Ishikawa (cell line): ENCODE measurements around the gene RAB3IL1.

Experiments used
- EP300 ChIP-seq: IDR thresholded peaks from 2 replicates; pipeline ENCODE4 v1.6.1; 2012; ENCODE audit warnings: borderline replicate concordance
- MAX ChIP-seq: IDR thresholded peaks from 2 replicates; pipeline ENCODE4 v1.6.1; 2012
- NFIC ChIP-seq: IDR thresholded peaks from 2 replicates; pipeline ENCODE4 v1.6.1; 2012
- TAF1 ChIP-seq: IDR thresholded peaks from 2 replicates; pipeline ENCODE4 v1.6.1; 2012; ENCODE audit warnings: low read depth, mild to moderate bottlenecking
- ZBTB7A ChIP-seq: IDR thresholded peaks from 2 replicates; pipeline ENCODE4 v1.6.1; 2012; ENCODE audit warnings: low read depth

DNA sequence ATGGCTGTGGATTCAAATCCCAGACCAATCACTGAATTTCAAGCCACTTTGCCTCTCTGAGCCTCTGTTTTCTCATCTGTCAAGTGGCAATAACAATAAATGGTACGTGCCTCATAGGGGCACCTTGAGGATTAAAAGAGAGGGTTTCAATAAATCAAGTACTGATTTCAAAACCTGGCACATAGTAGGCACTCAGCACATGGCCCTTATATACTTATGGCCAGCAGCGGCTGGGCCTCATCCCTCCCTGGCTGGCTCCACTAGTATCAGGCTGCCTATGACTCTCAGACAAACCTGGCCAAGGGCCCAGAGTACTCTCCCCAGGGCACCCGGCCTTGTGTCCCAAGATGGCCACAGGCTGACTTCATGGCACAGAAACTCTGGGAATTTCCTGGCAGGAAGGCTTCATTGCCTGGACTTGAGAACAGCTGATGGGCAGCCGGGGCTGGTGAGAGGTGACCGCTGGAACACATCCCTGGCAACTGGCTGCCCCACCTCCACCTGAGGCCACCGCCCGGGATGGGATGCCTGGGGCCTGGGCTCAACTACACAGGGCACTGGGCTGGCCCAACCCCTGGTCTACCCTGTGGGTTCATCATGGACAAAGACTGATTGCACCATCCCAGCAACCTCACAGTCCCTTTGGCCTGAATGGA is 29.4 kb downstream of the RAB3IL1 start:
- TF ChIP-seq EP300, result no peak
- TF ChIP-seq MAX, result peak; percentile 47; the same call in 1 of the 2 replicates
- TF ChIP-seq ZBTB7A, result no peak
- TF ChIP-seq NFIC, result peak; percentile 87
- TF ChIP-seq TAF1, result no peak
